HFFc6 (cell line): ENCODE results near the gene UCK1. TPM values are rescaled to one million over a fixed set of nuclear protein-coding genes. Genes with fewer than 3 reads are reported as not detected.

Experiments used
- DNase-seq: peaks from one replicate; pipeline ENCODE4 v3.0.0-alpha.2; 2018
- H3K27ac Mint-ChIP-seq: 2 replicates; pipeline ENCODE4 v1.8.0; 2020; ENCODE audit warnings: mild to moderate bottlenecking, mixed read lengths
- H3K27me3 Mint-ChIP-seq: 2 replicates; pipeline ENCODE4 v1.8.0; 2021; ENCODE audit warnings: mild to moderate bottlenecking, moderate library complexity, mixed read lengths; ENCODE audit not compliant: insufficient read depth
- H3K36me3 Mint-ChIP-seq: 2 replicates; pipeline ENCODE4 v1.8.0; 2021; ENCODE audit warnings: low read depth, mixed read lengths
- H3K4me1 Mint-ChIP-seq: 2 replicates; pipeline ENCODE4 v1.8.0; 2020; ENCODE audit warnings: low read depth, mixed read lengths
- H3K4me3 Mint-ChIP-seq: 2 replicates; pipeline ENCODE4 v1.8.0; 2020; ENCODE audit warnings: mild to moderate bottlenecking, moderate library complexity, mixed read lengths
- H3K9me3 Mint-ChIP-seq: 2 replicates; pipeline ENCODE4 v1.8.0; 2020; ENCODE audit warnings: mild to moderate bottlenecking, mixed read lengths
- CTCF ChIP-seq: fragments of 200-600 bp; sonication (generic); IDR thresholded peaks from 2 replicates; pipeline ENCODE4 v1.5.0; 2021; ENCODE audit warnings: antibody characterized with exemption, mild to moderate bottlenecking
- total RNA-seq, 6 experiments: library from RNA; stranded (reverse); fragmentation: NEBNext Ultra II Directional; extraction: Animal tissue kit (Norgen Biotek cat#: 25700); gene quantifications; 2 replicates in 1 of 6; 3 replicates in 5 of 6; pipeline ENCODE4 v1.2.3, GENCODE V29; 2021

The UCK1 gene
- total RNA-seq, 6 experiments from 2014 or later, result 18.6 to 22.6 (median 20.8) TPM

GRCh38 chr9:131494296-131494870, 36.7 kb downstream of the UCK1 start:
- DNase-seq, result no peak
- H3K27me3 Mint-ChIP-seq, result peaks cover 7% of the 10 kb centered on the region
- no peak overlapping the region for H3K27ac Mint-ChIP-seq
- no peak; the same call in 1 of the 2 replicates for TF ChIP-seq CTCF
- H3K36me3 Mint-ChIP-seq, result peaks cover 12% of the 10 kb centered on the region
- no peaks in the 10 kb centered on the region for H3K9me3 Mint-ChIP-seq
- no peaks in the 10 kb centered on the region for H3K4me1 Mint-ChIP-seq
- H3K4me3 Mint-ChIP-seq, result no peak overlapping the region

- no peak for TF ChIP-seq CTCF
- H3K36me3 Mint-ChIP-seq, result peaks cover 16% of the 10 kb centered on the region
- no peaks in the 10 kb centered on the region for H3K4me1 Mint-ChIP-seq
- H3K9me3 Mint-ChIP-seq, result no peaks in the 10 kb centered on the region
- no peak overlapping the region for H3K27ac Mint-ChIP-seq
- H3K27me3 Mint-ChIP-seq, result peaks cover 11% of the 10 kb centered on the region
- no peak for DNase-seq
- H3K4me3 Mint-ChIP-seq, result no peak overlapping the region
Observed at GRCh38 chr9:131492070-131492469, 39.0 kb downstream of the UCK1 start.

GRCh38 chr9:131491001-131491710, 39.9 kb downstream of the UCK1 start:
- H3K27me3 Mint-ChIP-seq, result peaks cover 11% of the 10 kb centered on the region
- H3K4me1 Mint-ChIP-seq, result no peaks in the 10 kb centered on the region
- peaks cover 16% of the 10 kb centered on the region for H3K36me3 Mint-ChIP-seq
- no peak overlapping the region; the same call in 1 of the 2 replicates for H3K27ac Mint-ChIP-seq
- no peak overlapping the region for H3K4me3 Mint-ChIP-seq
- no peaks in the 10 kb centered on the region for H3K9me3 Mint-ChIP-seq
- no peak for TF ChIP-seq CTCF
- no peak for DNase-seq

- Mint-ChIP-seq H3K27ac (no peak overlapping the region; the same call in 1 of the 2 replicates), H3K4me3 (no peak overlapping the region), H3K9me3 (no peaks in the 10 kb centered on the region), H3K36me3 (peaks cover 16% of the 10 kb centered on the region), H3K27me3 (peaks cover 11% of the 10 kb centered on the region), H3K4me1 (no peaks in the 10 kb centered on the region)
- no peak for TF ChIP-seq CTCF
- no peak for DNase-seq
Observed at GRCh38 chr9:131490514-131490913, 40.5 kb downstream of the UCK1 start.

GRCh38 chr9:131487621-131488031, 43.4 kb downstream of the UCK1 start:
- H3K36me3 Mint-ChIP-seq, result peaks cover 12% of the 10 kb centered on the region
- DNase-seq, result no peak

More at GRCh38 chr9:131487621-131488031, 43.4 kb downstream of the UCK1 start:
- Mint-ChIP-seq H3K9me3 (no peaks in the 10 kb centered on the region), H3K27ac (no peak overlapping the region), H3K27me3 (peaks cover 8% of the 10 kb centered on the region; the same call in 1 of the 2 replicates), H3K4me1 (no peaks in the 10 kb centered on the region), H3K4me3 (no peak overlapping the region)
- no peak for TF ChIP-seq CTCF
